Activated T-helper 1 cell treated with Interleukin-2 at 50 U/mL for 16 hours (primary cell): Measurements from ENCODE around the gene HBA1.
"Not testable (repeated sequence)": the region's sequence is repeated elsewhere in the genome, so short reads cannot be mapped to it uniquely, and the experiment has no call there.

ENCODE experiments used
- DNase-seq: peaks from one replicate; pipeline ENCODE4 v3.0.0-alpha.2; 2020; ENCODE audit warnings: low read depth

The HBA1 gene

GRCh38 chr16:204046-204445 is 27.6 kb downstream of the HBA1 start:
- DNase-seq, result not testable (repeated sequence)

DNA sequence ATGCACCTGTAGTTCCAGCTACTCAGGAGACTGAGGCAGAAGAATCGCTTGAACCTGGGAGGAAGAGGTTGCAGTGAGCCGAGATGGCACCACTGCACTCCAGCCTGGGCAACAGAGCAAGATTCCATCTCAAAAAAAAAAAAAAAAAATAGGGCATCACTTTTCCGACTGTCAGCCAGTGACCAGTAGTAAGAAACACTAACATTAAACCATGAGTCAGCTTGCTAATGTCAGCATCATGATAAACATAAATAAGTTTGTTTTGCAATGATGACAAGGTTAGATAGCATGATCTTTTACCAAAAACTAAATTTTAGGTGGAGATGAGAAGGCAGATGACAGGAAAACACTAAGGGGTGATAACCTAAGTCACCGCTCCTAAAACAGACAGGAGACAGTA is 32.9 kb downstream of the HBA1 start:
- DNase-seq, result not testable (repeated sequence)

DNA sequence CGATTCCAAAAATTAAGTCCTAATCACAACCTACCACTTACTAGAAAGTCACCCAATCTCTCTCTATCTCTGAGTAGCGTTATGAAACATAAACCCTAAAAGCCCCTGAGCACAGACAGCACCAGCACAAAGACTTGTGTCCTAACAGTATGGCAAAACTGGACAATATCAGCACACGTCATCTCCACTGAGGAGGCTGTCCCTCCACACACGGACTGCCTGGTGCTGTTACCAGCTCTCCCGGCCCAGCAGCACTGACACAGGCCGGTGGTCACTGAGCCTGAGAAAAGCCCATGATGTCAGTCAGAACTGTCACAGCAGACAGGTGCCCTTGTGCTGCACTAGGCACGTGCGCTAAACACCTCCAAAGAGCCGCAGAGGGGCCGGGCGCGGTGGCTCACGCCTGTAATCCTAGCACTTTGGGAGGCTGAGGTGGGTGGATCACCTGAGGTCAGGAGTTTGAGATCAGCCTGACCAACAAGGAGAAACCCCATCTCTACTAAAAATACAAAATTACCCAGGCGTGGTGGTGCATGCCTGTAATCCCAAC is 35.2 kb downstream of the HBA1 start:
- not testable (repeated sequence) for DNase-seq

DNA sequence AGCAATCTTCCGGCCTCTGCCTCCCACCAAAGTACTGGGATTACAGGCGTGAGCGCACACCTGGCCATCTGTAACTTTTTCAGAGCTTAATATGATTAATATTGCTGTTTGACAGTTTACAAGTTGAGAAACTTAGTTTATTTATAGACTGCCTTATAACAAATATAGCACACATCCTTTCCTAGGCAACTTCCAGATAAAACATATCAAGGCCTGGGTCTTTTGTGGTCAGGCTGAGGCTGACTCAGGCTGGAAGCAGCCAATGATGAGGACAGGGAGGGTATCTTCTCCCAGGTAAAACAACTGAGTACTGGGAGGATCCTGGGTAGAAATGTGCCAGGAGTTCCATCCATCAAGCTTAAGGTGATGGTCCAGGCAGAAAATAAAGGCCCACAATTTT is 36.5 kb downstream of the HBA1 start:
- DNase-seq, result no peak

GRCh38 chr16:220021-220420 is 43.5 kb downstream of the HBA1 start:
- DNase-seq, result no peak
